Measurements from ENCODE around the gene ZNF524.

DNA sequence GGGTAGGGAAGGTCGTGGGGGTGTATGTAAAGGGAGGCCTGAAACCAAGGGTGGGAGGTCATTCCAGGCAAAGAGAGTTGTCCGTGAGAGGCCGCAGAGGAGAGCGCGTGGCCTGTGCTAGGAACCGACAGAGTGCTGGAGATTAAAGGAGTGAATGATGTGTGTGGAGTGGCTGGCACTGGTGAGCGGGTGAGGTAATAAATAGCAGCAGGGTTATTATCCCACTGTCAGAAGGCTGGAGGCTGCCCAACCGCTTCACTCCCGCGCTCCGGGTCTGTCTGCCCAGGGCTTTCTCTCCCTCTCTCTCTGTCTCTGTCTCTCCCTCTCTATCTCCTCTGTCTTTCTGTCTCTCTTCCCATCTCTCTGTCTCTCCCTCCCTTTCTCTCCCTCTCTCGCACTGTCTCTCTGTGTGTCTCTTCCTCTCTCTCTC, 36.8 kb upstream of the ZNF524 start:
- TF ChIP-seq TCF7 (IDR thresholded peaks at IDR 0.05; ENCODE audit: borderline replicate concordance) (no peak), JUNB (CRISPR knock-in tag; conservative IDR thresholded peaks at IDR 0.05) (no peak), MEIS2 (IDR thresholded peaks at IDR 0.05; ENCODE audit: partially characterized antibody) (no peak), SMAD4 (CRISPR knock-in tag; conservative IDR thresholded peaks at IDR 0.05) (no peak), POLR2G (IDR thresholded peaks at IDR 0.05; ENCODE audit: low read depth, low read length) (no peak), POLR2AphosphoS5 (IDR thresholded peaks at IDR 0.05; ENCODE audit: control insufficient read depth, insufficient read depth, low read depth, low read length) (no peak), SNRNP70 (optimal IDR thresholded peaks at IDR 0.05; ENCODE audit: low read depth, low read length) (no peak), EP300 (IDR thresholded peaks at IDR 0.05; ENCODE audit: low read length) (no peak), CREM (IDR thresholded peaks at IDR 0.05; ENCODE audit: low read depth) (no peak), ZNF41 (CRISPR knock-in tag; conservative IDR thresholded peaks at IDR 0.05) (no peak), CREB1 (IDR thresholded peaks at IDR 0.05) (no peak), CREB1 (CRISPR knock-in tag; IDR thresholded peaks at IDR 0.05) (no peak), ZNF274 (IDR thresholded peaks at IDR 0.05; ENCODE audit: borderline replicate concordance, low read depth, low read length) (no peak)
- TF ChIP-seq, protein P1, sequence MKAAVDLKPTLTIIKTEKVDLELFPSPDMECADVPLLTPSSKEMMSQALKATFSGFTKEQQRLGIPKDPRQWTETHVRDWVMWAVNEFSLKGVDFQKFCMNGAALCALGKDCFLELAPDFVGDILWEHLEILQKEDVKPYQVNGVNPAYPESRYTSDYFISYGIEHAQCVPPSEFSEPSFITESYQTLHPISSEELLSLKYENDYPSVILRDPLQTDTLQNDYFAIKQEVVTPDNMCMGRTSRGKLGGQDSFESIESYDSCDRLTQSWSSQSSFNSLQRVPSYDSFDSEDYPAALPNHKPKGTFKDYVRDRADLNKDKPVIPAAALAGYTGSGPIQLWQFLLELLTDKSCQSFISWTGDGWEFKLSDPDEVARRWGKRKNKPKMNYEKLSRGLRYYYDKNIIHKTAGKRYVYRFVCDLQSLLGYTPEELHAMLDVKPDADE (conservative IDR thresholded peaks at IDR 0.05; ENCODE audit: control insufficient read depth, low read depth, low read length) = no peak
- TF ChIP-seq, protein P2, sequence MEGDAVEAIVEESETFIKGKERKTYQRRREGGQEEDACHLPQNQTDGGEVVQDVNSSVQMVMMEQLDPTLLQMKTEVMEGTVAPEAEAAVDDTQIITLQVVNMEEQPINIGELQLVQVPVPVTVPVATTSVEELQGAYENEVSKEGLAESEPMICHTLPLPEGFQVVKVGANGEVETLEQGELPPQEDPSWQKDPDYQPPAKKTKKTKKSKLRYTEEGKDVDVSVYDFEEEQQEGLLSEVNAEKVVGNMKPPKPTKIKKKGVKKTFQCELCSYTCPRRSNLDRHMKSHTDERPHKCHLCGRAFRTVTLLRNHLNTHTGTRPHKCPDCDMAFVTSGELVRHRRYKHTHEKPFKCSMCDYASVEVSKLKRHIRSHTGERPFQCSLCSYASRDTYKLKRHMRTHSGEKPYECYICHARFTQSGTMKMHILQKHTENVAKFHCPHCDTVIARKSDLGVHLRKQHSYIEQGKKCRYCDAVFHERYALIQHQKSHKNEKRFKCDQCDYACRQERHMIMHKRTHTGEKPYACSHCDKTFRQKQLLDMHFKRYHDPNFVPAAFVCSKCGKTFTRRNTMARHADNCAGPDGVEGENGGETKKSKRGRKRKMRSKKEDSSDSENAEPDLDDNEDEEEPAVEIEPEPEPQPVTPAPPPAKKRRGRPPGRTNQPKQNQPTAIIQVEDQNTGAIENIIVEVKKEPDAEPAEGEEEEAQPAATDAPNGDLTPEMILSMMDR (IDR thresholded peaks at IDR 0.05 in 2 of 3, conservative IDR thresholded peaks at IDR 0.05 in 1 of 3; ENCODE audit: insufficient read depth in 2 of 3, low read depth in 1 of 3, low read length in 3 of 3) = no peak
